GM04503 (cell line): ENCODE measurements around the gene HPSE2.

Experiments used
- DNase-seq: peaks from one replicate; pipeline ENCODE4 v3.0.0-alpha.2; 2012; ENCODE audit warnings: low read depth

Gene HPSE2

DNA sequence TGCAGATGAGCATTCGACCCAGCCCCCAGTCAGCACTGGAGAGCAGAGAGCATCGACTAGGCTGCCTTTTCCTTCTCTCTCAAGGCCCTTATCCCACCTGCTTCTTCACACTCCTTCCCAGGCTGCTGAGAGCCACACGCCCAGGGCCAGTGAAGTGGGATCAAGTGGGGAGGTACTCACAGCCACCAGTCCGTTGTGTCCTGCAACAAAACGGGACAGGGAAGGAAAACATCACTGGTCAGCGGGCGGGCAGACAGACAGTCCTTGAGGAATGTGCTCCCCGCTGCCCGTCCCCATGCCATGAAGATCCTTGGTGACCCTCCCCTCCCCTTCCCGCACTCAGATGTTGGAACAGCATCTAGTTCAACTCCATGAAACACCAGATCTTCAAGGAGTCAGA, 824.9 kb downstream of the HPSE2 start:
- no peak for DNase-seq

DNA sequence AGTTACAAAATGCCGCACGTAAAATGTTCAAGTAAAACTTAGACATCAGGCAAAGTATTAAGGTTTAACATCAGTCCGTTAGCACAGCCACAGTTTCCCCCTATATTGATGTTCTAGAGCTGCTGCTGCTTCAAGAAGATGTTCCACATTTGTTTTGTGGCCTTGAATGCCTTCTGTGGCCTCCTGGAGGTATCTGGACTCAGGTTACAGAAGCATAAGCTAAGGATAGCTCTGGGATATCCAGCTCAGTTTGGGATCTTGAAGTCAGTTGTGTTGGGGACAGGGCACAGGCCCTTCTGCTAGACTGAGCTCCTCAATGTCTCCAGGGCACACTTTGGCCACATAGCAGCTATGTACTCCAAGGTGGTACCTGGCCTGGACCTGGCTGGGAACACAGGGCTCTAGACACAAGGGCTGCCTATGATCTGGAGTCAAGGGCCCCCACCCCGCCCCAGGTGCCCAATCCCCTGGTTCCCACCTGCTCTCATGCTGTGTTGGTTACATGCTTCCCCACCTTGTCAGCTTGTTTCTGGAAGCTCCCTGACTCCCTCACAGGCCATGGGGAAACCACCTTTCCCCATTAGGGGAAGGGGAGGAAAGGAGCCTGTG, 825.4 kb downstream of the HPSE2 start:
- no peak for DNase-seq

DNA sequence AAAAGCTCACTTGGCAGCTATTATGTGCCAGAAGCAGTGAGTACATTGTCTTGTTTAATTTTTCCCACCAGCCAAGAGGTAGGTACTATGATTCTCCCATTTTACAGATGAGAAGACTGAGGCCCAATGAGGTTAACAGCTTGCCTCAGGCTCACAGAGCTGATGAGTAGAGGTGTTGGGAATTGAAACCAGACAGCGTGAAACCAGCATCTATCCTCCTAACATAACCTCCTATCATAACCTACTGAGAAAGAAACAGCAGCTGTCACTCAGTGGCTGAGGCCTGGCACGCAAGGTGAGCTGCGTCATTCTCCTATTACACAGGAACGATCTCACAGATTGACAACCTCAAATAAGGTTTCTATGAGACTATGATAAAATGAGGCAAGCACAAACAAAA, 826.9 kb downstream of the HPSE2 start:
- no peak for DNase-seq

DNA sequence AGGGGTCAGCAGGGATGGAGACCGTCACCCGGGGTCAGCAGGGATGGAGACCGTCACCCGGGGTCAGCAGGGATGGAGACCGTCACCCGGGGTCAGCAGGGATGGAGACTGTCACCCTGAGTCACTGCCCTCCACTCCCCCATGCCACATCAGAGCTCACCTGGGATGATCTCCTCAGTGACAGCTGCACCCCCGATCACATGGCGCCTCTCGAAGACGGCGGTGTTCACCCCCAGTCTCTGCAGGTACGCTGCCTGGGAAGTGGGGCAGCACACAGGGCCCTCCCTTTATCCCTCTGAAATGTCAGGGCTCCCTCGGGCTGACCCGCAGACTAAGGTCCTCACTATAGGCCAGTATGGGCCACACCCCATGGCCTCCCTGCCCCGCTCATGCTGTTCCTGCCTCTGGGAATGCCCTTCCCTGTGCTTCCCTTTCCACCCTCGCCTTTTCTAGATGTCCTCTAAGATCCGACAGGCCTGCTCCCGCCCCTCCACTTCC, 827.9 kb downstream of the HPSE2 start:
- no peak for DNase-seq
